IMR-90 (cell line): ENCODE measurements around the gene RAB19. TPM values are rescaled to one million over a fixed set of nuclear protein-coding genes. Genes with fewer than 3 reads are reported as not detected.

Experiments used
- ATAC-seq: fragments of 200-7000 bp; cut with Tn5 transposase; 2 replicates; pipeline ENCODE4 v1.9.1; 2020; ENCODE audit warnings: low read depth, mild to moderate bottlenecking, moderate library complexity
- BruUV-seq: library from RNA; stranded (reverse); fragments of 400-500 nt; replicated peaks from 2 replicates; lab custom pipeline; 2021; lab: Mats Ljungman, UMichigan
- CTCF ChIA-PET: fragments of 300-600 bp; formaldehyde crosslinking; extraction: SDS; loops from one replicate; lab custom pipeline; 2021; ENCODE audit warnings: antibody characterized with exemption; lab: Yijun Ruan, JAX
- POLR2A ChIA-PET: fragments of 300-600 bp; sonication (Branson Sonifier 250); formaldehyde crosslinking; loops from one replicate; lab custom pipeline; 2022; ENCODE audit warnings: antibody characterized with exemption; ENCODE audit not compliant: unreplicated experiment; lab: Charles Lee
- DNase-seq: peaks from one replicate; pipeline ENCODE4 v3.0.0; 2013
- H2AFZ ChIP-seq: replicated peaks from 2 replicates; pipeline ENCODE3; 2013; ENCODE audit warnings: low read length, mild to moderate bottlenecking; ENCODE audit not compliant: poor library complexity
- H2AK5ac ChIP-seq: 2 replicates; pipeline ENCODE4 v1.6.1; 2013; ENCODE audit warnings: low read depth, low read length, inconsistent platforms
- H2AK9ac ChIP-seq: replicated peaks from 2 replicates; pipeline ENCODE3; 2013; ENCODE audit warnings: mild to moderate bottlenecking, low read depth, low read length, moderate library complexity; ENCODE audit not compliant: poor library complexity
- H2BK120ac ChIP-seq: 2 replicates; pipeline ENCODE4 v1.6.1; 2013; ENCODE audit warnings: low read depth, low read length, inconsistent platforms
- H2BK15ac ChIP-seq: 3 replicates; pipeline ENCODE4 v1.6.1; 2013; ENCODE audit warnings: low read depth, low read length, inconsistent platforms
- H2BK20ac ChIP-seq: 2 replicates; pipeline ENCODE4 v1.6.1; 2013; ENCODE audit warnings: low read depth, mild to moderate bottlenecking, inconsistent platforms, low read length, moderate library complexity
- H2BK5ac ChIP-seq: 2 replicates; pipeline ENCODE4 v1.6.1; 2013; ENCODE audit warnings: mild to moderate bottlenecking, low read depth, low read length, inconsistent platforms; ENCODE audit not compliant: poor library complexity, severe bottlenecking
- H3K14ac ChIP-seq: replicated peaks from 2 replicates; pipeline ENCODE4 v1.6.1; 2013; ENCODE audit warnings: low read depth, low read length, inconsistent platforms
- H3K18ac ChIP-seq: 2 replicates; pipeline ENCODE4 v1.6.1; 2013; ENCODE audit warnings: low read depth, low read length, control low read depth
- H3K23ac ChIP-seq: 2 replicates; pipeline ENCODE4 v1.6.1; 2013; ENCODE audit warnings: low read depth, low read length, inconsistent platforms
- H3K27ac ChIP-seq: 2 replicates; pipeline ENCODE4 v1.5.1; 2013; ENCODE audit warnings: mild to moderate bottlenecking, control low read depth, low read length; ENCODE audit not compliant: insufficient read depth
- H3K27me3 ChIP-seq: 2 replicates; pipeline ENCODE4 v1.6.1; 2013; ENCODE audit warnings: low read length; ENCODE audit not compliant: control insufficient read depth, insufficient read depth
- H3K36me3 ChIP-seq: 2 replicates; pipeline ENCODE4 v1.6.1; 2013; ENCODE audit warnings: low read length, mixed read lengths; ENCODE audit not compliant: control insufficient read depth, insufficient read depth
- H3K4ac ChIP-seq: 2 replicates; pipeline ENCODE4 v1.6.1; 2013; ENCODE audit warnings: low read depth, low read length, inconsistent platforms
- H3K4me1 ChIP-seq: 2 replicates; pipeline ENCODE4 v1.6.1; 2013; ENCODE audit warnings: low read length, mixed read lengths; ENCODE audit not compliant: control insufficient read depth, insufficient read depth
- H3K4me2 ChIP-seq: 2 replicates; pipeline ENCODE4 v1.6.1; 2013; ENCODE audit warnings: low read depth, mild to moderate bottlenecking, control low read depth, low read length, moderate library complexity
- H3K4me3 ChIP-seq: 2 replicates; pipeline ENCODE4 v1.5.1; 2013; ENCODE audit warnings: low read depth, mild to moderate bottlenecking, control low read depth, low read length, moderate library complexity; ENCODE audit not compliant: insufficient read depth
- H3K56ac ChIP-seq: 2 replicates; pipeline ENCODE4 v1.6.1; 2013; ENCODE audit warnings: low read length, inconsistent platforms; ENCODE audit not compliant: insufficient read depth; ENCODE audit errors: extremely low read depth
- H3K79me1 ChIP-seq, 2 experiments: 2 replicates each; pipeline ENCODE4 v1.6.1; 2013; ENCODE audit warnings: low read length in 2 of 2, inconsistent platforms in 1 of 2, low read depth in 1 of 2
- H3K9ac ChIP-seq: 2 replicates; pipeline ENCODE4 v1.6.1; 2013; ENCODE audit warnings: low read depth, low read length, control low read depth
- H3K9me1 ChIP-seq: 2 replicates; pipeline ENCODE4 v1.6.1; 2013; ENCODE audit warnings: low read length, inconsistent platforms; ENCODE audit not compliant: insufficient read depth
- H3K9me3 ChIP-seq: 2 replicates; pipeline ENCODE4 v1.6.1; 2013; ENCODE audit warnings: low read length; ENCODE audit not compliant: control insufficient read depth, insufficient read depth
- H4K20me1 ChIP-seq: 2 replicates; pipeline ENCODE4 v1.6.1; 2013; ENCODE audit warnings: low read length, inconsistent platforms; ENCODE audit not compliant: insufficient read depth
- H4K5ac ChIP-seq: 2 replicates; pipeline ENCODE4 v1.6.1; 2013; ENCODE audit warnings: mild to moderate bottlenecking, low read depth, low read length, control low read depth
- H4K8ac ChIP-seq, 2 experiments: 2 replicates each; pipeline ENCODE4 v1.6.1; 2013; ENCODE audit warnings: low read depth in 2 of 2, low read length in 2 of 2, control low read depth in 1 of 2, inconsistent platforms in 1 of 2
- H4K91ac ChIP-seq: 2 replicates; pipeline ENCODE4 v1.6.1; 2013; ENCODE audit warnings: low read depth, low read length, inconsistent platforms; ENCODE audit not compliant: insufficient read depth
- MAZ ChIP-seq: IDR thresholded peaks from 2 replicates; pipeline ENCODE4 v1.6.1; 2012; ENCODE audit warnings: low read depth, mild to moderate bottlenecking, low read length, improper control_type of control experiment, moderate library complexity, borderline replicate concordance
- MXI1 ChIP-seq: IDR thresholded peaks from 2 replicates; pipeline ENCODE4 v1.6.1; 2012; ENCODE audit warnings: low read depth, mild to moderate bottlenecking, low read length, moderate library complexity, borderline replicate concordance
- POLR2A ChIP-seq: IDR thresholded peaks from 2 replicates; pipeline ENCODE4 v1.6.1; 2012; ENCODE audit warnings: mild to moderate bottlenecking, low read depth, low read length
- RAD21 ChIP-seq: IDR thresholded peaks from 2 replicates; pipeline ENCODE4 v1.6.1; 2012; ENCODE audit warnings: low read length, improper control_type of control experiment
- RCOR1 ChIP-seq: IDR thresholded peaks from 2 replicates; pipeline ENCODE4 v1.6.1; 2012; ENCODE audit warnings: mild to moderate bottlenecking, low read length, improper control_type of control experiment; ENCODE audit not compliant: insufficient replicate concordance
- RFX5 ChIP-seq: IDR thresholded peaks from 2 replicates; pipeline ENCODE4 v1.8.0; 2012; ENCODE audit warnings: low read depth, mild to moderate bottlenecking, low read length, moderate library complexity
- WGBS, 2 experiments: methylation state at CpG; one replicate each; pipeline versions ENCODE4 v1.1.5 to v1.1.7; 2013; ENCODE audit warnings: missing lambda C conversion rate in 2 of 2; ENCODE audit not compliant: insufficient read length in 1 of 2; ENCODE audit errors: extremely low coverage in 2 of 2; 5-methylcytosine and 5-hydroxymethylcytosine counted together
- dilution Hi-C: fragments of 300-500 bp; cut with HindIII; formaldehyde crosslinking; loops from one replicate; pipeline ENCODE4 v1.14.3; 2018; ENCODE audit warnings: low sequenced_read_pairs; ENCODE audit not compliant: unreplicated experiment
- in situ Hi-C: fragments of 300-500 bp; cut with MboI; formaldehyde crosslinking; loops from 3 replicates; pipeline ENCODE4 v1.14.3; 2019; ENCODE audit warnings: low sequenced_read_pairs, inconsistent platforms, mixed read lengths
- intact Hi-C: fragments of 100-400 bp; cut with micrococcal nuclease; formaldehyde crosslinking; loops from 2 replicates; pipeline ENCODE4 v1.10.0; 2022
- polyA plus RNA-seq, 3 experiments: library from polyadenylated mRNA; depleted of rRNA; stranded (reverse); fragments of >200 nt; gene quantifications; 2 replicates each; pipeline ENCODE4 v1.2.3, GENCODE V29; 2012; ENCODE audit warnings: low replicate concordance in 1 of 3
- total RNA-seq: library from RNA; depleted of rRNA; stranded (reverse); fragments of >200 nt; gene quantifications from 2 replicates; pipeline ENCODE4 v1.2.3, GENCODE V29; 2012
- TF ChIP-seq, protein P1 (sequence below): fragments of 150-350 bp; IDR thresholded peaks from 2 replicates; pipeline ENCODE4 v1.6.1; 2016; ENCODE audit warnings: low read depth, mild to moderate bottlenecking, low read length, moderate library complexity, borderline replicate concordance

Gene RAB19
- total and polyA plus RNA-seq, 2 of the 4 experiments (the other 2 are of a cell fraction), result not detected

DNA sequence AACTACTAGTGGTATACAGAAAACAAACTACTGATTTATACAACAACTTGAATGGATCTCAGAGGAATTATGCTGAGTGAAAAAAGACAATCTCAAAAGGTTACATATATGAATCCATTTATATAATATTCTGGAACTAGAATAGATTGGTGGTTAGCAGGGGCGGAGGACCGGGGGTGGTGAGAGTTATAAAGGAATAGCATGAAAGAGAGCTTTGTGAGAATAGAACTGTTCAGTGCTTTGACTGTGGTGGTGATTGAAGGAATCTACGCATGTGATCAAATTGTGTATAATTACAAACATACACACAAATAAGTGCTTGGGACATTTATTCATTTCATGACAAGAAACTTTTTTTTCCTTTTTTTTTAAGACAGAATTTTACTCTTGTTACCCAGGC lies 19.6 kb downstream of the RAB19 start:
- Histone ChIP-seq H3K9me1 (no peaks in the 10 kb centered on the region), H2BK20ac (no peak overlapping the region), H3K4ac (no peak overlapping the region), H4K8ac (no peak overlapping the region), H3K36me3 (no peaks in the 10 kb centered on the region), H4K20me1 (no peaks in the 10 kb centered on the region), H2BK5ac (no peak overlapping the region), H3K4me1 (no peaks in the 10 kb centered on the region), H3K23ac (no peak overlapping the region), H3K18ac (no peak overlapping the region), H3K14ac (no peak overlapping the region), H2BK15ac (no peak overlapping the region), H3K79me1 (no peaks in the 10 kb centered on the region), H2AK9ac (no peak overlapping the region), H2AK5ac (no peak overlapping the region), H2BK120ac (no peak overlapping the region), H3K9me3 (no peaks in the 10 kb centered on the region; the same call in 1 of the 2 replicates), H3K27me3 (peaks cover 25% of the 10 kb centered on the region), H3K4me2 (no peak overlapping the region), H3K9ac (no peak overlapping the region), H3K56ac (no peak overlapping the region), H3K27ac (no peak overlapping the region), H2AFZ (no peak overlapping the region), H4K91ac (no peak overlapping the region), H4K5ac (no peak overlapping the region), H3K4me3 (no peak overlapping the region)
- no CpG with 5 or more reads among the region's 3 CpGs for WGBS, 2 experiments
- in situ Hi-C loops (no loop called here), intact Hi-C loops (no loop called here), dilution Hi-C loops (no loop called here)
- TF ChIP-seq MAZ (no peak), RAD21 (no peak), MXI1 (no peak), RCOR1 (no peak), RFX5 (no peak), POLR2A (no peak)
- TF ChIP-seq, protein P1, sequence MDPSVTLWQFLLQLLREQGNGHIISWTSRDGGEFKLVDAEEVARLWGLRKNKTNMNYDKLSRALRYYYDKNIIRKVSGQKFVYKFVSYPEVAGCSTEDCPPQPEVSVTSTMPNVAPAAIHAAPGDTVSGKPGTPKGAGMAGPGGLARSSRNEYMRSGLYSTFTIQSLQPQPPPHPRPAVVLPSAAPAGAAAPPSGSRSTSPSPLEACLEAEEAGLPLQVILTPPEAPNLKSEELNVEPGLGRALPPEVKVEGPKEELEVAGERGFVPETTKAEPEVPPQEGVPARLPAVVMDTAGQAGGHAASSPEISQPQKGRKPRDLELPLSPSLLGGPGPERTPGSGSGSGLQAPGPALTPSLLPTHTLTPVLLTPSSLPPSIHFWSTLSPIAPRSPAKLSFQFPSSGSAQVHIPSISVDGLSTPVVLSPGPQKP, result no peak
- no peak for ATAC-seq
- ChIA-PET CTCF (no interaction called here), POLR2A (no interaction called here)
- DNase-seq, result no peak
- no TSS peak for BruUV-seq
